HL-60 (cell line): ENCODE data around the gene TULP4.

Experiments used
- CTCF ChIP-seq: IDR thresholded peaks from one replicate; pipeline ENCODE4 v1.5.1; 2011; ENCODE audit warnings: low read length, control low read depth, inconsistent platforms; ENCODE audit not compliant: insufficient read depth
- GABPA ChIP-seq: IDR thresholded peaks from 2 replicates; pipeline ENCODE4 v1.6.1; 2012; ENCODE audit warnings: low read depth
- POLR2AphosphoS5 ChIP-seq: IDR thresholded peaks from 2 replicates; pipeline ENCODE4 v1.6.1; 2012; ENCODE audit warnings: low read depth
- REST ChIP-seq: IDR thresholded peaks from 2 replicates; pipeline ENCODE4 v1.6.1; 2012; ENCODE audit warnings: low read depth; ENCODE audit not compliant: insufficient replicate concordance
- SPI1 ChIP-seq: IDR thresholded peaks from 2 replicates; pipeline ENCODE4 v1.6.1; 2012; ENCODE audit warnings: low read depth, mild to moderate bottlenecking, borderline replicate concordance

- TF ChIP-seq POLR2AphosphoS5 (no peak), CTCF (no peak), REST (no peak), SPI1 (no peak), GABPA (no peak)
Measured at GRCh38 chr6:158419339-158419909, 107.2 kb downstream of the TULP4 start.
